ENCODE results near the gene TRIM67.

DNA sequence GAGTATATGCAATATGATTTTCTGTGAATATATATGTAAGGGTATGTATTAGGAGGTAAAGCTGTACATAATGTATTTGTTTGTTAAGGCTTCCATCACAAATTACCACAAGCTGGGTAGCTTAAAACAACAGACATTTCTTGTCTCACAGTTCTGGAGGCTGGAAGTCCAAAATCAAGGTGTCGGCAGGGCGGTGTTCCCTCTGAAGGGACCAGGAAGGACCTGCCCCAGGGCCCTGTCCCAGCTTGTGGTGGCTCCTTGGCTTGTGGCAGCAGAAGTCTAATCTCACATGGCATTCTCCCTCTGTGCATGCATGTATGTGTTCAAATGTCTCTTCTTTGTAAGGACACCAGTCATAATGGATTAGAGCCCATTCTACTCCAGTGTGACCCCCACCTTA is 17.1 kb downstream of the TRIM67 start:
- TF ChIP-seq, protein P1, sequence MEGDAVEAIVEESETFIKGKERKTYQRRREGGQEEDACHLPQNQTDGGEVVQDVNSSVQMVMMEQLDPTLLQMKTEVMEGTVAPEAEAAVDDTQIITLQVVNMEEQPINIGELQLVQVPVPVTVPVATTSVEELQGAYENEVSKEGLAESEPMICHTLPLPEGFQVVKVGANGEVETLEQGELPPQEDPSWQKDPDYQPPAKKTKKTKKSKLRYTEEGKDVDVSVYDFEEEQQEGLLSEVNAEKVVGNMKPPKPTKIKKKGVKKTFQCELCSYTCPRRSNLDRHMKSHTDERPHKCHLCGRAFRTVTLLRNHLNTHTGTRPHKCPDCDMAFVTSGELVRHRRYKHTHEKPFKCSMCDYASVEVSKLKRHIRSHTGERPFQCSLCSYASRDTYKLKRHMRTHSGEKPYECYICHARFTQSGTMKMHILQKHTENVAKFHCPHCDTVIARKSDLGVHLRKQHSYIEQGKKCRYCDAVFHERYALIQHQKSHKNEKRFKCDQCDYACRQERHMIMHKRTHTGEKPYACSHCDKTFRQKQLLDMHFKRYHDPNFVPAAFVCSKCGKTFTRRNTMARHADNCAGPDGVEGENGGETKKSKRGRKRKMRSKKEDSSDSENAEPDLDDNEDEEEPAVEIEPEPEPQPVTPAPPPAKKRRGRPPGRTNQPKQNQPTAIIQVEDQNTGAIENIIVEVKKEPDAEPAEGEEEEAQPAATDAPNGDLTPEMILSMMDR (IDR thresholded peaks at IDR 0.05): no peak
- no peak for TF ChIP-seq POLR2A (IDR thresholded peaks at IDR 0.05)
